Stimulated activated CD4-positive, alpha-beta T cell treated with anti-CD3 and anti-CD28 coated beads, Interleukin-1b, Interleukin-23, amount 100 ng/mL, for 4 hours (primary cell): Measurements from ENCODE around the gene NUP98.

Experiments used
- DNase-seq, 2 donors: peaks; one replicate each; pipeline ENCODE4 v3.0.0-alpha.2; 2020; ENCODE audit warnings: low read depth in 2 of 2

Gene NUP98

GRCh38 chr11:3797329-3798090 is at the start of gene NUP98:
Gene NUP98, minus strand, starts transcription at chr11:3797554. Its CDS starts 15,437 bp downstream, at chr11:3782117.
- DNase-seq = peak; percentile 97 to 99

- no peak for DNase-seq
Measured at GRCh38 chr11:3845670-3846069, 48.3 kb upstream of the NUP98 start.

- no peak for DNase-seq
Measured at GRCh38 chr11:3845246-3845645, 47.9 kb upstream of the NUP98 start.

GRCh38 chr11:3843326-3843725 is 46.0 kb upstream of the NUP98 start:
- DNase-seq = no peak

GRCh38 chr11:3841426-3842350 is 44.3 kb upstream of the NUP98 start:
- peak in 1 of 2 donors; percentile 92 for DNase-seq

- DNase-seq = peak; percentile 71 to 91
Measured at GRCh38 chr11:3840870-3841425, 43.6 kb upstream of the NUP98 start, which contains the start of gene RHOG. Gene RHOG, minus strand, starts transcription at chr11:3840959. Its CDS starts 12,821 bp downstream, at chr11:3828138.

- peak in 1 of 2 donors; percentile 38 for DNase-seq
Measured at GRCh38 chr11:3840004-3840869, 42.9 kb upstream of the NUP98 start.

GRCh38 chr11:3838504-3838903 is 41.1 kb upstream of the NUP98 start:
- no peak for DNase-seq

GRCh38 chr11:3837793-3838192 is 40.4 kb upstream of the NUP98 start:
- no peak for DNase-seq

- no peak for DNase-seq
Measured at GRCh38 chr11:3836903-3837302, 39.5 kb upstream of the NUP98 start.

- no peak for DNase-seq
Measured at GRCh38 chr11:3835751-3836150, 38.4 kb upstream of the NUP98 start.

- no peak for DNase-seq
Measured at GRCh38 chr11:3834664-3835461, 37.5 kb upstream of the NUP98 start.

- DNase-seq = no peak
Measured at GRCh38 chr11:3834349-3834663, 37.0 kb upstream of the NUP98 start.

- no peak for DNase-seq
Measured at GRCh38 chr11:3833449-3833848, 36.1 kb upstream of the NUP98 start.

GRCh38 chr11:3832816-3833215 is 35.5 kb upstream of the NUP98 start:
- DNase-seq = no peak

GRCh38 chr11:3831378-3832239 is 34.3 kb upstream of the NUP98 start:
- DNase-seq = no peak

GRCh38 chr11:3830730-3831129 is 33.4 kb upstream of the NUP98 start:
- no peak for DNase-seq

- DNase-seq = no peak
Measured at GRCh38 chr11:3830088-3830487, 32.7 kb upstream of the NUP98 start.

- no peak for DNase-seq
Measured at GRCh38 chr11:3827434-3828186, 30.3 kb upstream of the NUP98 start.
